Sigmoid colon (tissue), 7 donors: Measurements from ENCODE around the gene ISYNA1. TPM values are rescaled to one million over a fixed set of nuclear protein-coding genes. Genes with fewer than 3 reads are reported as not detected.

ENCODE experiments used
- DNase-seq: peaks from one replicate; pipeline ENCODE4 v3.0.0-alpha.2; 2019
- H3K27ac ChIP-seq, 4 donors: fragments of 200-600 bp; sonication (generic); one replicate each; pipeline ENCODE4 v1.5.1; 2016 to 2019; ENCODE audit warnings: mild to moderate bottlenecking in 1 of 4
- H3K27me3 ChIP-seq, 3 donors: fragments of 200-600 bp; sonication (generic); one replicate each; pipeline ENCODE4 v1.5.1; 2019; ENCODE audit warnings: mild to moderate bottlenecking in 1 of 3
- H3K36me3 ChIP-seq, 4 donors: fragments of 200-600 bp; sonication (generic); one replicate each; pipeline ENCODE4 v1.5.1; 2016 to 2019
- H3K4me1 ChIP-seq, 4 donors: fragments of 200-600 bp; sonication (generic); one replicate each; pipeline ENCODE4 v1.5.1; 2017 to 2019
- H3K4me3 ChIP-seq, 4 donors: fragments of 200-600 bp; sonication (generic); one replicate each; pipeline ENCODE4 v1.5.1; 2017 to 2019; ENCODE audit warnings: mild to moderate bottlenecking in 2 of 4, moderate library complexity in 1 of 4
- H3K9me3 ChIP-seq, 4 donors: fragments of 200-600 bp in 3 of 4; sonication (generic) in 3 of 4; one replicate each; pipeline versions ENCODE4 v1.5.1 to v1.6.1; 2013 to 2019
- EP300 ChIP-seq, 4 donors: sonication (generic); formaldehyde crosslinking; IDR thresholded peaks; one replicate each; pipeline ENCODE4 v1.6.1; 2017; ENCODE audit warnings: antibody characterized with exemption in 4 of 4
- POLR2A ChIP-seq, 2 donors: fragments of 450-650 bp; IDR thresholded peaks; one replicate each; pipeline ENCODE4 v1.6.1; 2016; ENCODE audit warnings: antibody characterized with exemption in 2 of 2, mild to moderate bottlenecking in 2 of 2, moderate library complexity in 2 of 2
- POLR2AphosphoS5 ChIP-seq, 4 donors: sonication (generic); formaldehyde crosslinking; IDR thresholded peaks; one replicate each; pipeline ENCODE4 v1.6.1; 2017; ENCODE audit warnings: antibody characterized with exemption in 4 of 4
- WGBS, 2 donors: extraction: QIAGEN DNeasy Blood & Tissue Kit; methylation state at CpG; one replicate each; pipeline ENCODE4 v1.1.7; 2013; 5-methylcytosine and 5-hydroxymethylcytosine counted together
- intact Hi-C: fragments of 100-400 bp; cut with DNase I; formaldehyde crosslinking; loops from one replicate; pipeline ENCODE4 v1.15.1; 2023
- polyA plus RNA-seq, 3 donors: library from polyadenylated mRNA; stranded (reverse); fragments of 200-250 nt; gene quantifications; one replicate each; pipeline ENCODE4 v1.2.3, GENCODE V29; 2013
- total RNA-seq, 4 donors: library from RNA; depleted of rRNA; stranded (reverse); fragments of >200 nt; gene quantifications; one replicate each; pipeline ENCODE4 v1.1.0, GENCODE V29; 2016
- TF ChIP-seq, protein P1 (sequence below), 4 experiments: fragments of 450-650 bp in 3 of 4; fragments of 200-600 bp in 1 of 4; IDR thresholded peaks; one replicate each; pipeline ENCODE4 v1.5.1; 2016 to 2019; ENCODE audit warnings: antibody characterized with exemption in 4 of 4, mild to moderate bottlenecking in 3 of 4, moderate library complexity in 2 of 4
- donor health status: healthy with polysubstance abuse.
- donor health status: Bipolar disorder and iron deficiency.
- donor health status: healthy.

ISYNA1 gene
- total and polyA plus RNA-seq, 7 donors: 3.7 to 18.7 (median 10.2) TPM

DNA sequence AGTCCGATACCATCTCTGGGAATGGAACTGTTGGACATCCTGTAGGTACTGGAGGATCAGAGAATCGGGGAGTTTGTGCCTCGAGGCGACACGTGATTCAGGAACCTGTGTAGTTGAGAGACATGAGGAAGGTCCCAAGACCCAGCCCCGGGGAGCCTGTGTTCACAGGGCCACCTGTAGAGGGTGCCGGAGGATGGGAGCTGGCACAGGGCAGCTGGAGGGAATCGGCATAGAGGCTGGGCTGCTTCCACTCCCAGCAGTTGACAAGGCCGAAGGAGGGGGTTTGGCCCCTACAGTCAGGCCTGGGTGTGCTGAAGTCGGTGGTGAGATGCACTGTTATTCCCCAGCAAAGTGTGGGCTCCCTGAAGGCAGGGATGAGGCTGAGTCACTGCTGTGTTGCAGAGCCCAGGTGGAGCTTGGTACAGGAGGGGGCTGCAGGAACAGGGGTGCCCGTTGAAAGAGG lies 2.5 kb upstream of the ISYNA1 start:
- H3K4me3 ChIP-seq: no peak overlapping the region
- WGBS, 2 donors: 35 to 50% methylated on average over 11 of the region's 11 CpGs
- peaks cover 4 to 37% (median 24%) of the 10 kb centered on the region in 3 donors for H3K27me3 ChIP-seq
- intact Hi-C loops: no loop called here
- H3K9me3 ChIP-seq: no peaks in the 10 kb centered on the region
- peaks cover 0 to 30% (median 28%) of the 10 kb centered on the region in 4 donors for H3K4me1 ChIP-seq
- DNase-seq: no peak
- no peak for TF ChIP-seq POLR2A (IDR thresholded peaks at IDR 0.05)
- no peak for TF ChIP-seq POLR2AphosphoS5 (IDR thresholded peaks at IDR 0.05)
- no peak for TF ChIP-seq EP300 (IDR thresholded peaks at IDR 0.05)
- TF ChIP-seq, protein P1, sequence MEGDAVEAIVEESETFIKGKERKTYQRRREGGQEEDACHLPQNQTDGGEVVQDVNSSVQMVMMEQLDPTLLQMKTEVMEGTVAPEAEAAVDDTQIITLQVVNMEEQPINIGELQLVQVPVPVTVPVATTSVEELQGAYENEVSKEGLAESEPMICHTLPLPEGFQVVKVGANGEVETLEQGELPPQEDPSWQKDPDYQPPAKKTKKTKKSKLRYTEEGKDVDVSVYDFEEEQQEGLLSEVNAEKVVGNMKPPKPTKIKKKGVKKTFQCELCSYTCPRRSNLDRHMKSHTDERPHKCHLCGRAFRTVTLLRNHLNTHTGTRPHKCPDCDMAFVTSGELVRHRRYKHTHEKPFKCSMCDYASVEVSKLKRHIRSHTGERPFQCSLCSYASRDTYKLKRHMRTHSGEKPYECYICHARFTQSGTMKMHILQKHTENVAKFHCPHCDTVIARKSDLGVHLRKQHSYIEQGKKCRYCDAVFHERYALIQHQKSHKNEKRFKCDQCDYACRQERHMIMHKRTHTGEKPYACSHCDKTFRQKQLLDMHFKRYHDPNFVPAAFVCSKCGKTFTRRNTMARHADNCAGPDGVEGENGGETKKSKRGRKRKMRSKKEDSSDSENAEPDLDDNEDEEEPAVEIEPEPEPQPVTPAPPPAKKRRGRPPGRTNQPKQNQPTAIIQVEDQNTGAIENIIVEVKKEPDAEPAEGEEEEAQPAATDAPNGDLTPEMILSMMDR (IDR thresholded peaks at IDR 0.05): no peak
- peaks cover 16 to 32% (median 24%) of the 10 kb centered on the region in 4 donors for H3K36me3 ChIP-seq
- no peak overlapping the region for H3K27ac ChIP-seq

- 80 to 87% methylated on average over 9 of the region's 9 CpGs for WGBS, 2 donors
- Histone ChIP-seq H3K9me3 (no peaks in the 10 kb centered on the region), H3K36me3 (peaks cover 15 to 31% (median 18%) of the 10 kb centered on the region in 4 donors), H3K27ac (peak overlapping the region in 1 of 4 donors; percentile 81), H3K27me3 (peaks cover 4 to 37% (median 24%) of the 10 kb centered on the region in 3 donors), H3K4me1 (peaks cover 0 to 30% (median 28%) of the 10 kb centered on the region in 4 donors), H3K4me3 (no peak overlapping the region)
- no peak for TF ChIP-seq POLR2A (IDR thresholded peaks at IDR 0.05)
- TF ChIP-seq EP300 (IDR thresholded peaks at IDR 0.05): no peak
- no peak for TF ChIP-seq POLR2AphosphoS5 (IDR thresholded peaks at IDR 0.05)
- TF ChIP-seq, protein P1 (IDR thresholded peaks at IDR 0.05): no peak
- intact Hi-C loops: no loop called here
- DNase-seq: no peak
These were observed 1.9 kb upstream of the ISYNA1 start for GRCh38 chr19:18439910-18440237.

GRCh38 chr19:18439025-18439909 lies 1.3 kb upstream of the ISYNA1 start:
- Histone ChIP-seq H3K27me3 (peaks cover 4 to 42% (median 24%) of the 10 kb centered on the region in 3 donors), H3K36me3 (peaks cover 9 to 25% (median 12%) of the 10 kb centered on the region in 4 donors), H3K27ac (peak overlapping the region in 3 of 4 donors; percentile 67 to 81 (median 69)), H3K4me3 (no peak overlapping the region), H3K4me1 (peaks cover 0 to 31% (median 30%) of the 10 kb centered on the region in 4 donors), H3K9me3 (no peaks in the 10 kb centered on the region)
- no peak for DNase-seq
- no peak for TF ChIP-seq EP300 (IDR thresholded peaks at IDR 0.05)
- TF ChIP-seq, protein P1 (IDR thresholded peaks at IDR 0.05): no peak
- TF ChIP-seq POLR2A (IDR thresholded peaks at IDR 0.05): no peak
- no peak for TF ChIP-seq POLR2AphosphoS5 (IDR thresholded peaks at IDR 0.05)
- 70% methylated on average over 13 of the region's 13 CpGs for WGBS, 2 donors
- intact Hi-C loops: no loop called here

DNA sequence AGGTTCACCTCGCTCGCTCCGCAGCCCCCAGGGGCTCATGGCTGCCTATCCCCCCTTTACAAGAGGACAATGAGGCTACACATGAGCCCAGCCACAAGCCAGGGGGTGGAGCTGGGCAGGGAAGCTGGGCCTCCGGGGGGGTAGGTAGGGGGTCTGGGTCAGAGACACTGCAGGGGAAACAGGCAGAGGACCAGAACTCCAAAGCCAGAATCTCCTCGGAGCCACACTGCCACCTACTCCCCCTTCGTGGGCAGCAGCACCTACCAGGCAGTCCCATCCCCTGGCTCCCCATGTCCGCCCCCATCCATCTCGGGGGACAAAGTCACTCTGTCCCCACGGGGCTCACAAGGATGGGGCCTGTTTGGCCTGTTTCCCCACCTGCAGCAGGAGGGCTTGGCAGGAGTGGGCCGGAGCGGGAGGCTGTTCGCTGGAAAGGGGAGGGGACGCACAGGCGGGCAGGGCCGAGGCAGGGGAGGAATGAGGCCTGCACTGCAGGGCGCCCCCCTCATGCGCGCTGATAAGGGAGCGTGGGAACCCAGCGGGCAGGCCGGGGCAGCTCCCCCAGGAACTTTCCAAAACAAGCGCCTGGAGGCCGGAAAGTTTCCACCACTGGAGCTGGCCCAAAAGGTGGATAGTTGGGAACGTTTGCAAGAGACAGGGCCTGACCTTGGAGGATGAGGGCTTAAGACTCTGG lies 545 bp upstream of the ISYNA1 start:
- peaks cover 0 to 37% (median 36%) of the 10 kb centered on the region in 4 donors for H3K4me1 ChIP-seq
- 17 to 29% methylated on average over 24 of the region's 24 CpGs for WGBS, 2 donors
- TF ChIP-seq, protein P1 (IDR thresholded peaks at IDR 0.05): no peak
- TF ChIP-seq POLR2A (IDR thresholded peaks at IDR 0.05) (no peak), EP300 (IDR thresholded peaks at IDR 0.05) (no peak), POLR2AphosphoS5 (IDR thresholded peaks at IDR 0.05) (no peak)

More for the DNA sequence above, 545 bp upstream of the ISYNA1 start:
- intact Hi-C loops: no loop called here
- peak overlapping the region in 3 of 4 donors; percentile 42 to 53 (median 52) for H3K4me3 ChIP-seq
- H3K9me3 ChIP-seq: no peaks in the 10 kb centered on the region
- peaks cover 1 to 17% (median 5%) of the 10 kb centered on the region in 4 donors for H3K36me3 ChIP-seq
- H3K27ac ChIP-seq: peak overlapping the region; percentile 63 to 81 (median 68)
- no peak for DNase-seq
- peaks cover 4 to 50% (median 24%) of the 10 kb centered on the region in 3 donors for H3K27me3 ChIP-seq
